GM10248 (cell line): Measurements from ENCODE around the gene PCNX2.

ENCODE experiments used
- CTCF ChIA-PET: fragments of 300-600 bp; sonication (Branson Sonifier 250); formaldehyde crosslinking; extraction: SDS; loops from one replicate; lab custom pipeline; 2021; ENCODE audit warnings: antibody characterized with exemption; lab: Yijun Ruan, JAX
- POLR2A ChIA-PET: fragments of 350-650 bp; sonication (Branson Sonifier 250); formaldehyde crosslinking; extraction: SDS; loops from one replicate; lab custom pipeline; 2020; ENCODE audit warnings: antibody characterized with exemption; lab: Yijun Ruan, JAX
- DNase-seq: peaks from one replicate; pipeline ENCODE4 v3.0.0; 2012; ENCODE audit errors: extremely low spot score
- CTCF ChIP-seq: IDR thresholded peaks from 2 replicates; pipeline ENCODE4 v1.5.1; 2012; ENCODE audit warnings: mild to moderate bottlenecking, low read depth; ENCODE audit errors: extremely low read depth, missing control alignments, control extremely low read depth

The PCNX2 gene

GRCh38 chr1:232983817-232984567, 311.5 kb downstream of the PCNX2 start:
- ChIA-PET POLR2A (no interaction called here), CTCF (no interaction called here)
- TF ChIP-seq CTCF, result no peak
- DNase-seq, result no peak

GRCh38 chr1:232983375-232983774, 312.1 kb downstream of the PCNX2 start:
- CTCF ChIA-PET, result no interaction called here
- TF ChIP-seq CTCF, result no peak
- DNase-seq, result no peak
- POLR2A ChIA-PET, result no interaction called here

- ChIA-PET POLR2A (no interaction called here), CTCF (no interaction called here)
- DNase-seq, result no peak
- TF ChIP-seq CTCF, result no peak
Observed at GRCh38 chr1:232982238-232982944, 313.1 kb downstream of the PCNX2 start.

- ChIA-PET CTCF (interaction anchor here (1.1 kb wide), 1 partner anchor 43 kb away, joined by 3 read pairs; no protein-coding TSS in a partner anchor), POLR2A (no interaction called here)
- no peak for DNase-seq
- TF ChIP-seq CTCF, result no peak
Observed at GRCh38 chr1:232980986-232981560, 314.5 kb downstream of the PCNX2 start.

- no peak for DNase-seq
- ChIA-PET CTCF (interaction anchor here (0.8 to 1.4 kb wide), 3 partner anchors 15 to 43 kb away, joined by 3 to 4 read pairs (median 3); no protein-coding TSS in a partner anchor), POLR2A (no interaction called here)
- TF ChIP-seq CTCF, result no peak
Observed at GRCh38 chr1:232980355-232980978, 315.1 kb downstream of the PCNX2 start.

- TF ChIP-seq CTCF, result no peak
- CTCF ChIA-PET, result interaction anchor here (0.8 to 1.4 kb wide), 3 partner anchors 14 to 26 kb away, joined by 3 to 4 read pairs (median 3); no protein-coding TSS in a partner anchor
Observed at GRCh38 chr1:232979558-232979957, 316.0 kb downstream of the PCNX2 start.

More at GRCh38 chr1:232979558-232979957, 316.0 kb downstream of the PCNX2 start:
- peak; percentile 13 for DNase-seq
- POLR2A ChIA-PET, result no interaction called here
